Activated CD4-positive, alpha-beta T cell treated with anti-CD3 and anti-CD28 coated beads, Interleukin-2, amount 10 ng/mL, durations not matched to agents 7 days and 5 days (primary cell): Measurements from ENCODE around the gene GAPVD1. TPM values are rescaled to one million over a fixed set of nuclear protein-coding genes. Genes with fewer than 3 reads are reported as not detected.
"Not testable (repeated sequence)": the region's sequence is repeated elsewhere in the genome, so short reads cannot be mapped to it uniquely, and the experiment has no call there.

ENCODE experiments used
- CTCF ChIA-PET: fragments of 350-600 bp; sonication (Branson Sonifier 250); formaldehyde crosslinking; loops from one replicate; lab custom pipeline; 2021; ENCODE audit warnings: antibody characterized with exemption; lab: Charles Lee
- POLR2A ChIA-PET: fragments of 350-600 bp; sonication (Branson Sonifier 250); formaldehyde crosslinking; loops from one replicate; lab custom pipeline; 2021; ENCODE audit warnings: antibody characterized with exemption; lab: Charles Lee
- DNase-seq: peaks from one replicate; pipeline ENCODE4 v3.0.0-alpha.2; 2020
- H3K27ac Mint-ChIP-seq: one replicate; pipeline ENCODE4 v1.8.0; 2021; ENCODE audit warnings: mild to moderate bottlenecking, moderate library complexity, mixed read lengths
- H3K27me3 Mint-ChIP-seq: one replicate; pipeline ENCODE4 v1.8.0; 2021; ENCODE audit warnings: mixed read lengths
- H3K36me3 Mint-ChIP-seq: one replicate; pipeline ENCODE4 v1.8.0; 2021; ENCODE audit warnings: low read depth, mixed read lengths
- H3K4me1 Mint-ChIP-seq: one replicate; pipeline ENCODE4 v1.8.0; 2021; ENCODE audit warnings: mixed read lengths
- H3K4me3 Mint-ChIP-seq: one replicate; pipeline ENCODE4 v1.8.0; 2021; ENCODE audit warnings: mild to moderate bottlenecking, moderate library complexity, mixed read lengths
- H3K9me3 Mint-ChIP-seq: one replicate; pipeline ENCODE4 v1.8.0; 2021; ENCODE audit warnings: mixed read lengths
- total RNA-seq, 2 experiments: library from RNA; stranded (reverse); gene quantifications; one replicate each; pipeline ENCODE4 v1.2.3, GENCODE V29; 2021

The GAPVD1 gene
- total RNA-seq, 2 experiments from 2014 or later, result 49.7 to 53.6 TPM

GRCh38 chr9:125387861-125388524, 126.4 kb downstream of the GAPVD1 start:
- no peaks in the 10 kb centered on the region for H3K4me1 Mint-ChIP-seq
- H3K4me3 Mint-ChIP-seq, result no peak overlapping the region
- ChIA-PET CTCF (interaction anchor here (0.6 kb wide), 1 partner anchor 7 kb away, joined by 4 read pairs; no protein-coding TSS in a partner anchor), POLR2A (no interaction called here)
- peaks cover 7% of the 10 kb centered on the region for H3K27me3 Mint-ChIP-seq
- no peak overlapping the region for H3K27ac Mint-ChIP-seq
- no peak for DNase-seq
- no peaks in the 10 kb centered on the region for H3K36me3 Mint-ChIP-seq
- H3K9me3 Mint-ChIP-seq, result no peaks in the 10 kb centered on the region

DNA sequence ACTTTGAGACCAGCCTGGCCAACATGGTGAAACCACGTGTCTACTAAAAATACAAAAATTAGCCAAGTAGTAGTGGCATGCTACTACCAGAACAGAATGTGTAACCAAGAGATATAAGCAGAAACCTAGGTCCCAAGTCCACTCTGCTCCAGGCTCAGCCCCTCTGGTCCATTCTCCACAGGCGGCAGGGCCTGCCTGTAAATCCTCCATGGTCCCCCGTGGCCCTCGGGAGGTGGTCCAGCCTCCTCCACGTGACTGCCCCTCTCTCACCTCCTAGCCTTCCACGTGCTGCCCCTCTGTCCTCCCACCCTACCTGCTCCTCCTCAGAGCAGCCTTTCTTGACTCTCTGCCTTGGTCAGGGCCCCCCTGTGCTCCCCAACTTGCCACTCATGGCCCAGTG, 127.4 kb downstream of the GAPVD1 start:
- no peak for DNase-seq
- H3K4me1 Mint-ChIP-seq, result no peaks in the 10 kb centered on the region
- no peak overlapping the region for H3K27ac Mint-ChIP-seq
- H3K27me3 Mint-ChIP-seq, result peaks cover 5% of the 10 kb centered on the region
- H3K4me3 Mint-ChIP-seq, result no peak overlapping the region
- H3K36me3 Mint-ChIP-seq, result no peaks in the 10 kb centered on the region
- ChIA-PET CTCF (interaction anchor here (0.6 kb wide), 1 partner anchor 385 kb away, joined by 3 read pairs; no protein-coding TSS in a partner anchor), POLR2A (no interaction called here)
- no peaks in the 10 kb centered on the region for H3K9me3 Mint-ChIP-seq

DNA sequence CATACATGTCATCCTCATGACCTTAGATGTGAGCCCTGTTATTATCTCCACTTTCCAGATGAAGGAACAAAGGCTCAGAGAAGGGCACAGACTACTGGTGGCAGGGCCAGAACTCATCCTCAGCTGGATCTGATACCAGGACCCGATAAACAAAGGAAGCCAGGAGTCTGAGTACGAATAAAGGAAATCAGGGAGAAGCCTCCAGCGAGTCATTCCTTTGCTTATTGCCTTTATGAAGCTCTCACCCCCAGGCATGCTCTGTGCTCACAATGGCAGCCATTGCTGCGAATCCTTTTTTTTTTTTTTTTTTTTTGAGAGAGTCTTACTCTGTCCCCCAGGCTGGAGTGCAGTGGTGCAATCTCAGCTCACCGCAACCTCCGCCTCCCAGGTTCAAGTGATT, 130.1 kb downstream of the GAPVD1 start:
- POLR2A ChIA-PET, result interaction anchor here (0.5 kb wide), 1 partner anchor 145 kb away, joined by 3 read pairs; no protein-coding TSS in a partner anchor
- Mint-ChIP-seq H3K27me3 (peaks cover 2% of the 10 kb centered on the region), H3K27ac (no peak overlapping the region), H3K4me1 (no peaks in the 10 kb centered on the region), H3K9me3 (no peaks in the 10 kb centered on the region), H3K36me3 (no peaks in the 10 kb centered on the region), H3K4me3 (no peak overlapping the region)
- CTCF ChIA-PET, result no interaction called here
- DNase-seq, result no peak

- H3K27me3 Mint-ChIP-seq, result no peaks in the 10 kb centered on the region
- CTCF ChIA-PET, result interaction anchor here (0.8 to 1.7 kb wide), 2 partner anchors 9 to 15 kb away, joined by 3 to 5 read pairs; no protein-coding TSS in a partner anchor
- no peak overlapping the region for H3K4me3 Mint-ChIP-seq
- no peaks in the 10 kb centered on the region for H3K9me3 Mint-ChIP-seq
- no peak overlapping the region for H3K27ac Mint-ChIP-seq
- H3K36me3 Mint-ChIP-seq, result no peaks in the 10 kb centered on the region
- no peaks in the 10 kb centered on the region for H3K4me1 Mint-ChIP-seq
- POLR2A ChIA-PET, result no interaction called here
- no peak for DNase-seq
Observed at GRCh38 chr9:125393426-125393825, 131.8 kb downstream of the GAPVD1 start.

DNA sequence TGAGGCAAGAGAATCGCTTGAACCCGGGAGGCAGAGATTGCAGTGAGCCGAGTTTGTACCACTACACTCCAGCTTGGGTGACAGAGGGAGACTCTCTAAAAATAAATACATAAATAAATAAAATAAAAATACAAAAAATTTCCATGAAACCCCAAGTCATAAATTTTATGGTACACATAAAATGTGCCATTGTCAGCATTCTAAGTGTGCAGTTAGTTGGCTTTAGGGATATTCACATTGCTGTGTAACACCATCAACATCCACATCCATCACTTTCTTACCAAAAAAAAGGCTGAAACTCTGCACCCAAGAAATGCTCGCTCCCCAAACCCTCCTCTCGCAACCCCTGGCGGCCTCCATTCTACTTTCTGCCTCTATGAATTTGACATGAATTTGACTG, 135.2 kb downstream of the GAPVD1 start:
- POLR2A ChIA-PET, result no interaction called here
- no peak overlapping the region for H3K4me3 Mint-ChIP-seq
- H3K4me1 Mint-ChIP-seq, result no peaks in the 10 kb centered on the region
- no peak for DNase-seq
- H3K36me3 Mint-ChIP-seq, result no peaks in the 10 kb centered on the region
- CTCF ChIA-PET, result interaction anchor here (1.1 kb wide), 1 partner anchor 11 kb away, joined by 4 read pairs; no protein-coding TSS in a partner anchor
- no peaks in the 10 kb centered on the region for H3K9me3 Mint-ChIP-seq
- H3K27ac Mint-ChIP-seq, result no peak overlapping the region
- no peaks in the 10 kb centered on the region for H3K27me3 Mint-ChIP-seq

- no peak overlapping the region for H3K4me3 Mint-ChIP-seq
- no peak overlapping the region for H3K27ac Mint-ChIP-seq
- ChIA-PET POLR2A (no interaction called here), CTCF (no interaction called here)
- no peaks in the 10 kb centered on the region for H3K4me1 Mint-ChIP-seq
- no peaks in the 10 kb centered on the region for H3K27me3 Mint-ChIP-seq
- no peaks in the 10 kb centered on the region for H3K9me3 Mint-ChIP-seq
- DNase-seq, result no peak
- H3K36me3 Mint-ChIP-seq, result no peaks in the 10 kb centered on the region
Observed at GRCh38 chr9:125397736-125398135, 136.1 kb downstream of the GAPVD1 start.

GRCh38 chr9:125398243-125398642, 136.6 kb downstream of the GAPVD1 start:
- no peaks in the 10 kb centered on the region for H3K9me3 Mint-ChIP-seq
- no peak for DNase-seq
- H3K27ac Mint-ChIP-seq, result no peak overlapping the region
- CTCF ChIA-PET, result interaction anchor here (1.3 kb wide), 1 partner anchor 9 kb away, joined by 6 read pairs; no protein-coding TSS in a partner anchor
- no peaks in the 10 kb centered on the region for H3K4me1 Mint-ChIP-seq
- no peaks in the 10 kb centered on the region for H3K36me3 Mint-ChIP-seq
- H3K27me3 Mint-ChIP-seq, result no peaks in the 10 kb centered on the region
- H3K4me3 Mint-ChIP-seq, result no peak overlapping the region
- POLR2A ChIA-PET, result no interaction called here

DNA sequence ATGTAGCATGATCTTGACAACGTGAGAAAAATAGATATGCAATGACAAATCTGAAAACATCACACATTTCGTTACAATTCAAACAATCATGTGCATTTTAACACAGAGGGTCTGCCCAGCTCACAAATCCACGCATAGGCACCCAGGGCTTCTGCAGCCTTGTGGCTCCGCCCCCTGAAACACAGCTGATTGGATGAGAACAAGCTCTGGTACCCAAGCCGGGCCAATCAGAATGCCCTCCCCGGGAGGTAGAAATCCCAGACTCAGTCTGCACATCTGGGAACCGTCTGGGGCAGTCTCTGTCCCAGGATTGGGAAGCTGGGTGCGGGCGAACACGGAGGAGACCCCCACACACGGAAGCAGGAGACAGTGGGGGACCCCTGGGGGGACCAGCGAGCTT, 137.5 kb downstream of the GAPVD1 start:
- no peaks in the 10 kb centered on the region for H3K27me3 Mint-ChIP-seq
- H3K4me3 Mint-ChIP-seq, result no peak overlapping the region
- no peaks in the 10 kb centered on the region for H3K4me1 Mint-ChIP-seq
- DNase-seq, result no peak
- H3K9me3 Mint-ChIP-seq, result no peaks in the 10 kb centered on the region
- H3K36me3 Mint-ChIP-seq, result no peaks in the 10 kb centered on the region
- ChIA-PET CTCF (interaction anchor here (1.2 to 1.3 kb wide), 2 partner anchors 9 to 19 kb away, joined by 3 to 6 read pairs; no protein-coding TSS in a partner anchor), POLR2A (no interaction called here)
- H3K27ac Mint-ChIP-seq, result no peak overlapping the region

DNA sequence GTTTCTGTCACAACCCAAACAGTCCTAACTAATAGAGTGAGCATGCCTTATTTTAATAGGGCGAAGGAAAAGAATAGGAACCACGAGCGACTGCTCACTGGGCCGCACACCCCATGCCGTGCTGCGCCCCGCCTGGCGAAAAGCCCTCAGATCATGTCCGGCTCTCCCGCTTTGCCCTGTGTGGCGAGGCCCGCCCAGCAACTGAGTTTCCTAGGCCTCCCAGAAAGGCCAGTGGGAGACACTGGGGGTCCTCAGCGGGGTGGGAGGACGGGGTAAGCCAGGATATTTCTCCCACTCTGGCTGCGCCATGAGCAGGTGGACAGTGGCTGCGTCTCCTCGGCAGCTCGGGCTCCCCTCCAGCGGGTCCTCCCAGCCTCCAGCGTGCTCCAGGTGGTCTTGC, 138.0 kb downstream of the GAPVD1 start:
- no peaks in the 10 kb centered on the region for H3K36me3 Mint-ChIP-seq
- POLR2A ChIA-PET, result no interaction called here
- H3K27ac Mint-ChIP-seq, result no peak overlapping the region
- H3K27me3 Mint-ChIP-seq, result no peaks in the 10 kb centered on the region
- no peaks in the 10 kb centered on the region for H3K4me1 Mint-ChIP-seq
- H3K9me3 Mint-ChIP-seq, result no peaks in the 10 kb centered on the region
- H3K4me3 Mint-ChIP-seq, result no peak overlapping the region
- CTCF ChIA-PET, result interaction anchor here (1.2 to 1.3 kb wide), 2 partner anchors 8 to 19 kb away, joined by 3 to 6 read pairs; no protein-coding TSS in a partner anchor
- DNase-seq, result no peak

GRCh38 chr9:125400232-125400631, 138.6 kb downstream of the GAPVD1 start:
- not testable (repeated sequence) for H3K27ac Mint-ChIP-seq
- CTCF ChIA-PET, result interaction anchor here (0.6 kb wide), 1 partner anchor 374 kb away, joined by 3 read pairs; no protein-coding TSS in a partner anchor

GRCh38 chr9:125400725-125401716, 139.4 kb downstream of the GAPVD1 start:
- no peak for DNase-seq
- H3K27me3 Mint-ChIP-seq, result no peaks in the 10 kb centered on the region
- no peak overlapping the region for H3K27ac Mint-ChIP-seq
- ChIA-PET CTCF (interaction anchor here (0.6 to 1.0 kb wide), 2 partner anchors 112 to 373 kb away, joined by 3 read pairs; no protein-coding TSS in a partner anchor), POLR2A (no interaction called here)
- H3K9me3 Mint-ChIP-seq, result no peaks in the 10 kb centered on the region
- H3K4me3 Mint-ChIP-seq, result no peak overlapping the region
- no peaks in the 10 kb centered on the region for H3K4me1 Mint-ChIP-seq
- H3K36me3 Mint-ChIP-seq, result no peaks in the 10 kb centered on the region

More at GRCh38 chr9:125400232-125400631, 138.6 kb downstream of the GAPVD1 start:
- POLR2A ChIA-PET, H3K4me1 Mint-ChIP-seq, DNase-seq, H3K9me3 Mint-ChIP-seq, H3K4me3 Mint-ChIP-seq, H3K36me3 Mint-ChIP-seq, H3K27me3 Mint-ChIP-seq: not testable (repeated sequence)

GRCh38 chr9:125404733-125405132, 143.1 kb downstream of the GAPVD1 start:
- no peak for DNase-seq
- POLR2A ChIA-PET, result no interaction called here
- peaks cover 9% of the 10 kb centered on the region for H3K27me3 Mint-ChIP-seq
- CTCF ChIA-PET, result no interaction called here
- H3K4me1 Mint-ChIP-seq, result peaks cover 10% of the 10 kb centered on the region
- H3K27ac Mint-ChIP-seq, result no peak overlapping the region
- no peak overlapping the region for H3K4me3 Mint-ChIP-seq
- no peaks in the 10 kb centered on the region for H3K36me3 Mint-ChIP-seq
- H3K9me3 Mint-ChIP-seq, result no peaks in the 10 kb centered on the region
